Keratinocyte (primary cell): Measurements from ENCODE around the gene IBSP. TPM values are rescaled to one million over a fixed set of nuclear protein-coding genes. Genes with fewer than 3 reads are reported as not detected.

ENCODE experiments used
- DNase-seq: peaks from one replicate; pipeline ENCODE4 v3.0.0-alpha.2; 2011; ENCODE audit warnings: low read depth, missing footprints, low spot score
- FAIRE-seq: peaks from 2 replicates; lab custom pipeline; 2011; peaks lifted over from hg19 to GRCh38; lab: Jason Lieb, UNC
- H2AFZ ChIP-seq: 2 replicates; pipeline ENCODE4 v1.6.0; 2012; ENCODE audit warnings: low read length, control low read depth, inconsistent platforms; ENCODE audit not compliant: control insufficient read depth
- H3K27ac ChIP-seq: 2 replicates; pipeline ENCODE4 v1.5.1; 2011; ENCODE audit warnings: low read length; ENCODE audit not compliant: control insufficient read depth, insufficient read depth
- H3K27me3 ChIP-seq: 3 replicates; pipeline ENCODE4 v1.6.0; 2011; ENCODE audit warnings: low read length; ENCODE audit not compliant: control insufficient read depth, insufficient read depth; ENCODE audit errors: extremely low read depth
- H3K36me3 ChIP-seq, 2 experiments: 2 replicates in 1 of 2; 3 replicates in 1 of 2; pipeline ENCODE4 v1.5.1; 2011; ENCODE audit warnings: low read length in 2 of 2, mild to moderate bottlenecking in 1 of 2; ENCODE audit not compliant: control insufficient read depth in 2 of 2, insufficient read depth in 2 of 2; ENCODE audit errors: extremely low read depth in 1 of 2
- H3K4me1 ChIP-seq: 3 replicates; pipeline ENCODE4 v1.5.1; 2011; ENCODE audit warnings: low read length; ENCODE audit not compliant: control insufficient read depth, insufficient read depth; ENCODE audit errors: extremely low read depth
- H3K4me2 ChIP-seq: 3 replicates; pipeline ENCODE4 v1.6.0; 2011; ENCODE audit warnings: low read depth, low read length; ENCODE audit not compliant: control insufficient read depth, insufficient read depth; ENCODE audit errors: extremely low read depth
- H3K4me3 ChIP-seq, 3 experiments: fragments of 200-600 bp in 1 of 3; sonication (generic) in 1 of 3; 2 replicates in 2 of 3; 3 replicates in 1 of 3; pipeline ENCODE4 v1.5.1; 2011 to 2016; ENCODE audit warnings: low read length in 3 of 3, mild to moderate bottlenecking in 3 of 3, control low read depth in 2 of 3, inconsistent platforms in 1 of 3, low read depth in 1 of 3, mixed read lengths in 1 of 3, mixed run types in 1 of 3, moderate library complexity in 1 of 3; ENCODE audit not compliant: control insufficient read depth in 2 of 3, insufficient read depth in 2 of 3; ENCODE audit errors: extremely low read depth in 1 of 3
- H3K79me2 ChIP-seq: 2 replicates; pipeline ENCODE4 v1.6.0; 2012; ENCODE audit warnings: low read length; ENCODE audit not compliant: control insufficient read depth, insufficient read depth
- H3K9ac ChIP-seq: 3 replicates; pipeline ENCODE4 v1.6.0; 2011; ENCODE audit warnings: low read length; ENCODE audit not compliant: control insufficient read depth, insufficient read depth; ENCODE audit errors: extremely low read depth
- H3K9me1 ChIP-seq: 3 replicates; pipeline ENCODE4 v1.6.0; 2011; ENCODE audit warnings: low read length; ENCODE audit not compliant: control insufficient read depth, insufficient read depth; ENCODE audit errors: extremely low read depth
- H3K9me3 ChIP-seq: 2 replicates; pipeline ENCODE4 v1.5.1; 2012; ENCODE audit warnings: low read depth, low read length; ENCODE audit not compliant: control insufficient read depth
- H4K20me1 ChIP-seq: 3 replicates; pipeline ENCODE4 v1.6.0; 2011; ENCODE audit warnings: low read length; ENCODE audit not compliant: control insufficient read depth, insufficient read depth; ENCODE audit errors: extremely low read depth
- EZH2 ChIP-seq: IDR thresholded peaks from one replicate; pipeline ENCODE4 v1.6.1; 2012; ENCODE audit warnings: inconsistent platforms, mild to moderate bottlenecking, low read length, moderate library complexity
- dilution Hi-C: fragments of 300-500 bp; cut with MboI; formaldehyde crosslinking; loops from one replicate; pipeline ENCODE4 v1.7.0; 2020; ENCODE audit warnings: low sequenced_read_pairs; ENCODE audit not compliant: extremely low pct_ligation_motif_present
- polyA plus RNA-seq, 5 experiments: library from polyadenylated mRNA; depleted of rRNA in 3 of 5; stranded (reverse) in 3 of 5; stranded (forward) in 1 of 5; unstranded in 1 of 5; fragments of >200 nt; gene quantifications; 1 replicate in 1 of 5; 2 replicates in 3 of 5; 3 replicates in 1 of 5; pipeline versions ENCODE4 v1.2.1 to v1.2.3, GENCODE V29; 2011 to 2012; ENCODE audit warnings: missing spikeins in 2 of 5, low read depth in 1 of 5, low replicate concordance in 1 of 5
- TF ChIP-seq, protein P1 (sequence below), 3 experiments: IDR thresholded peaks in 1 of 3; conservative IDR thresholded peaks in 1 of 3; optimal IDR thresholded peaks in 1 of 3; 2 replicates in 2 of 3; 3 replicates in 1 of 3; pipeline versions ENCODE3 to v1.5.1; 2011; ENCODE audit warnings: low read length in 3 of 3, mild to moderate bottlenecking in 3 of 3, moderate library complexity in 2 of 3, control low read depth in 1 of 3, inconsistent platforms in 1 of 3; ENCODE audit not compliant: insufficient read depth in 2 of 3; ENCODE audit errors: extremely low read depth in 1 of 3

IBSP gene
- polyA plus RNA-seq, 1 donor (not counting 4 experiments of a cell fraction or from before 2014, with no cell fraction given), result not detected

DNA sequence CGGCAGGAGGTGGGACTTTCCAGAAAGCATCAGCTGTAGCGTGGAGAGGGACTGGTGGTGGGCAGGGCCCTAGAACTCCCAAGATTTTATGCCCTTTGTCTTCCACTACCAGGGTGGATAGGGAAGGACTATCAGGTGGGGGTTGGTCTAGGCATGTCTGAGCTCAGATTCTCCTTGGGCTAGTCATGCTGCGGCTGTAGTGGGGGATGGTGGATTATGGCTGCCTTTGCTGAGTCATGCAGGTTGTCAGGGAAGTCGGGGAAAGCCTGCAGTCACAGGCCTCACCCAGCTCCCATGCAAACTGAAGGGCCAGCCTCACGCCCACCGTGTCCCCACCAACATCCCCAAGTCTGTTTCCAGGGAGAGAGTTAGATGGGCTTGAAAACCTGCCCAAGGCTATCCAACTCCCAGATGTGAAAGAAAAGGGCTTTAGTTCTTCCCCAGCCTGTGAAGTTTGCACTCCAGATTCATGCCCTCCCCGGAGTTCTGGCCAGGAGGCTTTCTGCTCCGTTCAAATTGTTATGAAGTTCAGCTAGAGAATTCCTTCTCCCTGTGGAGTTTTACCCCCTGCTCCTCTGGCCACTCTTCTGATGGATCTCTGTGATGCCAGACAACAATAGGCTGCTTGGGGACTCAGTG lies 20.0 kb downstream of the IBSP start:
- Histone ChIP-seq H2AFZ (peak overlapping the region; percentile 97), H3K4me2 (peak overlapping the region; percentile 54), H3K36me3 (no peaks in the 10 kb centered on the region), H3K27me3 (no peaks in the 10 kb centered on the region), H3K79me2 (no peaks in the 10 kb centered on the region), H3K4me3 (no peak overlapping the region), H3K9ac (peak overlapping the region; percentile 57), H3K27ac (peak overlapping the region; percentile 87), H3K9me3 (no peaks in the 10 kb centered on the region), H4K20me1 (no peaks in the 10 kb centered on the region), H3K4me1 (peaks cover 16% of the 10 kb centered on the region), H3K9me1 (no peaks in the 10 kb centered on the region)
- FAIRE-seq (peak; percentile 78), DNase-seq (peak; percentile 80)
- TF ChIP-seq, protein P1, sequence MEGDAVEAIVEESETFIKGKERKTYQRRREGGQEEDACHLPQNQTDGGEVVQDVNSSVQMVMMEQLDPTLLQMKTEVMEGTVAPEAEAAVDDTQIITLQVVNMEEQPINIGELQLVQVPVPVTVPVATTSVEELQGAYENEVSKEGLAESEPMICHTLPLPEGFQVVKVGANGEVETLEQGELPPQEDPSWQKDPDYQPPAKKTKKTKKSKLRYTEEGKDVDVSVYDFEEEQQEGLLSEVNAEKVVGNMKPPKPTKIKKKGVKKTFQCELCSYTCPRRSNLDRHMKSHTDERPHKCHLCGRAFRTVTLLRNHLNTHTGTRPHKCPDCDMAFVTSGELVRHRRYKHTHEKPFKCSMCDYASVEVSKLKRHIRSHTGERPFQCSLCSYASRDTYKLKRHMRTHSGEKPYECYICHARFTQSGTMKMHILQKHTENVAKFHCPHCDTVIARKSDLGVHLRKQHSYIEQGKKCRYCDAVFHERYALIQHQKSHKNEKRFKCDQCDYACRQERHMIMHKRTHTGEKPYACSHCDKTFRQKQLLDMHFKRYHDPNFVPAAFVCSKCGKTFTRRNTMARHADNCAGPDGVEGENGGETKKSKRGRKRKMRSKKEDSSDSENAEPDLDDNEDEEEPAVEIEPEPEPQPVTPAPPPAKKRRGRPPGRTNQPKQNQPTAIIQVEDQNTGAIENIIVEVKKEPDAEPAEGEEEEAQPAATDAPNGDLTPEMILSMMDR (optimal IDR thresholded peaks at IDR 0.05 in 1 of 3, IDR thresholded peaks at IDR 0.05 in 1 of 3, conservative IDR thresholded peaks at IDR 0.05 in 1 of 3; ENCODE audit: extremely low read depth in 1 of 3, insufficient read depth in 2 of 3, low read length in 3 of 3), result no peak
- no peak for TF ChIP-seq EZH2
- dilution Hi-C loops, result no loop called here

DNA sequence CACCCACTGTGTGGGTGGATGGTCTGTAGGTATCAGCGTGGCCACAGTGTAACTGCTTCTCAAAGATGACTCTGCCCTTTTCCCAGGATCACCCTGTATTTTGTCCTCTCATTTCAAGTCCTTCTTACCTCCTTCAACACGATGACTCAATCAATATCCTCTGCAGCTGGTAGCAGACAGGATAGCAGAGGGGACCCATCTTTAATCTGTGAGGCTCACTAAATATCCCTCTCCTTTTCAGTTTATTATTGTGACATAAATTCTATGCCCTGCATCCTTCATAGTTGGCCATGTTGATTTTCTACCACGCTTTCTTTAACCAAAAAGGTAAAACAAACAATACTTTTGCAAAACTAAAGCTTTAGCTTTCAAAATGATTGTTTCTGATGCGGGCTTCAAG lies 23.8 kb downstream of the IBSP start:
- no peaks in the 10 kb centered on the region for H4K20me1 ChIP-seq
- no peak overlapping the region for H2AFZ ChIP-seq
- no peaks in the 10 kb centered on the region for H3K27me3 ChIP-seq
- H3K9me3 ChIP-seq, result no peaks in the 10 kb centered on the region
- H3K36me3 ChIP-seq, result no peaks in the 10 kb centered on the region
- dilution Hi-C loops, result no loop called here
- no peak overlapping the region for H3K4me2 ChIP-seq
- no peak for FAIRE-seq
- no peak overlapping the region for H3K9ac ChIP-seq
- H3K4me3 ChIP-seq, result no peak overlapping the region
- no peak for DNase-seq
- H3K4me1 ChIP-seq, result peaks cover 16% of the 10 kb centered on the region
- TF ChIP-seq, protein P1 (optimal IDR thresholded peaks at IDR 0.05 in 1 of 3, IDR thresholded peaks at IDR 0.05 in 1 of 3, conservative IDR thresholded peaks at IDR 0.05 in 1 of 3; ENCODE audit: extremely low read depth in 1 of 3, insufficient read depth in 2 of 3, low read length in 3 of 3), result no peak
- no peak for TF ChIP-seq EZH2
- no peaks in the 10 kb centered on the region for H3K9me1 ChIP-seq
- no peak overlapping the region for H3K27ac ChIP-seq
- H3K79me2 ChIP-seq, result no peaks in the 10 kb centered on the region
